Activated CD4-positive, alpha-beta T cell treated with anti-CD3 and anti-CD28 coated beads for 1 hour (primary cell): ENCODE data around the gene FOS.

Source experiments
- DNase-seq: peaks from one replicate; pipeline ENCODE4 v3.0.0-alpha.2; 2020

FOS gene

GRCh38 chr14:75322746-75323145 is 44.1 kb downstream of the FOS start:
- DNase-seq = no peak

GRCh38 chr14:75323571-75323970 is 44.9 kb downstream of the FOS start:
- DNase-seq = no peak

GRCh38 chr14:75328558-75329155 is 50.0 kb downstream of the FOS start:
- DNase-seq = no peak

- DNase-seq = no peak
Measured at GRCh38 chr14:75329369-75329768, 50.7 kb downstream of the FOS start.

- no peak for DNase-seq
Measured at GRCh38 chr14:75331471-75331870, 52.8 kb downstream of the FOS start.
